HepG2 (cell line): ENCODE results near the gene ZNF341. TPM values are rescaled to one million over a fixed set of nuclear protein-coding genes. Genes with fewer than 3 reads are reported as not detected.

Source experiments
- EED ChIP-seq: sonication (generic); formaldehyde crosslinking; IDR thresholded peaks from 2 replicates; pipeline ENCODE4 v1.5.0; 2020; ENCODE audit warnings: mild to moderate bottlenecking, missing genetic modification reagents
- ETV6 ChIP-seq: sonication (generic); formaldehyde crosslinking; conservative IDR thresholded peaks from 2 replicates; pipeline ENCODE4 v1.4.0; 2020; ENCODE audit warnings: missing genetic modification reagents
- GZF1 ChIP-seq: sonication (generic); formaldehyde crosslinking; IDR thresholded peaks from 2 replicates; pipeline ENCODE4 v1.5.1; 2020; ENCODE audit warnings: mild to moderate bottlenecking, missing genetic modification reagents
- JDP2 ChIP-seq: sonication (generic); formaldehyde crosslinking; IDR thresholded peaks from 2 replicates; pipeline ENCODE4 v1.8.1; 2022; ENCODE audit warnings: missing genetic modification reagents, borderline replicate concordance
- KDM5A ChIP-seq: fragments of 200-600 bp; sonication (generic); IDR thresholded peaks from 2 replicates; pipeline ENCODE4 v1.7.0; 2018; ENCODE audit warnings: antibody characterized with exemption, mild to moderate bottlenecking, low read length, borderline replicate concordance
- MXI1 ChIP-seq: IDR thresholded peaks from 3 replicates; pipeline ENCODE4 v1.6.1; 2012; ENCODE audit warnings: low read depth, low read length, inconsistent platforms, borderline replicate concordance
- SNAI1 ChIP-seq: sonication (generic); formaldehyde crosslinking; IDR thresholded peaks from 2 replicates; pipeline ENCODE4 v1.5.0; 2020; ENCODE audit warnings: mild to moderate bottlenecking, missing genetic modification reagents, borderline replicate concordance
- ZFP36L2 ChIP-seq: sonication (generic); formaldehyde crosslinking; IDR thresholded peaks from 2 replicates; pipeline ENCODE4 v1.4.0; 2020; ENCODE audit warnings: missing genetic modification reagents
- ZFY ChIP-seq: sonication (generic); formaldehyde crosslinking; IDR thresholded peaks from 2 replicates; pipeline ENCODE4 v1.4.0; 2020; ENCODE audit warnings: missing genetic modification reagents
- ZNF234 ChIP-seq: sonication (generic); formaldehyde crosslinking; conservative IDR thresholded peaks from 2 replicates; pipeline ENCODE4 v1.5.1; 2020; ENCODE audit warnings: mild to moderate bottlenecking, missing genetic modification reagents
- ZNF564 ChIP-seq: sonication (generic); formaldehyde crosslinking; IDR thresholded peaks from 2 replicates; pipeline ENCODE4 v1.8.1; 2023; ENCODE audit warnings: mild to moderate bottlenecking, missing genetic modification reagents
- ZNF724P ChIP-seq: sonication (generic); formaldehyde crosslinking; IDR thresholded peaks from 2 replicates; pipeline ENCODE4 v1.8.0; 2022; ENCODE audit warnings: missing genetic modification reagents, borderline replicate concordance
- ZSCAN12 ChIP-seq: sonication (generic); formaldehyde crosslinking; IDR thresholded peaks from 2 replicates; pipeline ENCODE4 v1.9.0; 2021; ENCODE audit warnings: mild to moderate bottlenecking, missing genetic modification reagents
- polyA plus RNA-seq, 8 experiments: library from polyadenylated mRNA; depleted of rRNA in 3 of 8; stranded (reverse) in 7 of 8; unstranded in 1 of 8; fragments of >200 nt; fragmentation: Illumina TruSeq in 4 of 8; extraction: Trizol in 4 of 8; gene quantifications; 2 replicates each; pipeline versions ENCODE4 v1.2.1 to v1.2.3, GENCODE V29; 2011 to 2016; ENCODE audit warnings: low read depth in 4 of 8, missing spikeins in 1 of 8, mixed read lengths in 1 of 8; ENCODE audit not compliant: insufficient read depth in 1 of 8
- total RNA-seq, 5 experiments: library from RNA; depleted of rRNA; stranded (reverse); fragments of >200 nt; fragmentation: Illumina TruSeq; extraction: Trizol; gene quantifications; 2 replicates each; pipeline ENCODE4 v1.2.3, GENCODE V29; 2016; ENCODE audit warnings: low read depth in 1 of 5
- TF ChIP-seq, protein P1 (sequence below): sonication (generic); formaldehyde crosslinking; IDR thresholded peaks from 2 replicates; pipeline ENCODE4 v1.4.0; 2020; ENCODE audit warnings: missing genetic modification reagents; ENCODE audit errors: not compliant biosample characterization
- TF ChIP-seq, protein P2 (sequence below), 2 experiments: sonication (generic) in 1 of 2; formaldehyde crosslinking in 1 of 2; IDR thresholded peaks; 2 replicates each; pipeline versions ENCODE4 v1.6.1 to v1.9.0; 2014 to 2022; ENCODE audit warnings: antibody characterized with exemption in 1 of 2, borderline replicate concordance in 1 of 2, inconsistent platforms in 1 of 2, low read depth in 1 of 2, missing genetic modification reagents in 1 of 2
- TF ChIP-seq, protein P3 (sequence below): sonication (generic); formaldehyde crosslinking; IDR thresholded peaks from 2 replicates; pipeline ENCODE4 v1.4.0; 2020; ENCODE audit warnings: missing genetic modification reagents
- TF ChIP-seq, protein P4 (sequence below): IDR thresholded peaks from 2 replicates; pipeline ENCODE4 v1.6.1; 2016

ZNF341 gene
- total and polyA plus RNA-seq, 2 of the 13 experiments (the other 11 are each of a cell fraction or from before 2014, with no cell fraction given): 1.1 to 2.2 TPM

DNA sequence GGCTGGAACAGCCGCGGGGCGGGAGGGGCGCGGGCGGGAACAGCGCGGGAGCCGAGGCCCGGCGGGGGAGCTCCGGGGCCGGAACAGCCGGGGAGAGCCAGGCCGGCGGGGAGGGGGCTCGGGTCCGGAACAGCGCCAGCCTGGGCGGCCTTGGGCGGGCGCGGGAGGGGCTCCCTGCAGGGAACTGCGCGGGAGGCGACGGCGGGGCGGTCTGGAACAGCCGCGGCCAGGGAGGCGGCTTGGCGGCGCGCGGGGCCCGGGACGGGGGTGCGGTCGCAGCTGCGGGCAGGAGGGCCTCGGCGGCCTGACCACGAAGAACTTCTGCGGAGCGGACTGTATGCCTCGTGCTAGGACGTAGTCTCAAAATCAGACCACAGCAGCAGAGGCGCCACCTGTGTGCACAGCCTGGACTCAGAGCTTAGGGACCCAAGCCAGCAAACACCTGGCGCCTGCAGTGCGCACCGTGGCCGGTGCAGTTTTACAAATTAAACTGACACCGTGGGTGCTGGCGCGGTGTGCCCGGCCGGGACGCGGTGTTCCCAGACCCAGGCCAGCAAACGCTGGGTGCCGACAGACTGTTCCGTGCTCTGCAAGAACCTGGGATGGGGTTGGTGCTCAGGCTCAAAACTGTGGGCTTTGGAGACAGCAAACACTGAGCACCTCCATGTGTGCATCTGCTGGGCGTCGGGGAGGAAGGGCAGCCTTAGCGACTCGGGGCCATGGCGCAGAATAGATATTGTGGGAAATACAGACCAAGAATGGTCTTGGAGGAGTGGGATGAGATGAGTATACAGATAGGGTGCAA is 572 bp downstream of the ZNF341 start (continued):
- TF ChIP-seq, protein P1, sequence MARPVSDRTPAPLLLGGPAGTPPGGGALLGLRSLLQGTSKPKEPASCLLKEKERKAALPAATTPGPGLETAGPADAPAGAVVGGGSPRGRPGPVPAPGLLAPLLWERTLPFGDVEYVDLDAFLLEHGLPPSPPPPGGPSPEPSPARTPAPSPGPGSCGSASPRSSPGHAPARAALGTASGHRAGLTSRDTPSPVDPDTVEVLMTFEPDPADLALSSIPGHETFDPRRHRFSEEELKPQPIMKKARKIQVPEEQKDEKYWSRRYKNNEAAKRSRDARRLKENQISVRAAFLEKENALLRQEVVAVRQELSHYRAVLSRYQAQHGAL (CRISPR knock-in tag): peak; percentile 56
- TF ChIP-seq JDP2 (CRISPR knock-in tag) (peak; percentile 21; the same call in 1 of the 2 replicates), ZFY (CRISPR knock-in tag) (peak; percentile 90), GZF1 (0 out of 2 replicates have a peak, but pooled peaks have one; percentile 46), ZFP36L2 (CRISPR knock-in tag) (no peak), ZNF724P (CRISPR knock-in tag) (peak; percentile 93), ETV6 (CRISPR knock-in tag) (peak; percentile 88), KDM5A (peak; percentile 96), ZSCAN12 (CRISPR knock-in tag) (no peak), EED (CRISPR knock-in tag) (peak; percentile 81), ZNF234 (CRISPR knock-in tag) (peak; percentile 93; the same call in 1 of the 2 replicates), ZNF564 (CRISPR knock-in tag) (peak; percentile 87), MXI1 (peak; percentile 62; the same call in 2 of the 3 replicates), SNAI1 (CRISPR knock-in tag) (no peak)
- TF ChIP-seq, protein P2, sequence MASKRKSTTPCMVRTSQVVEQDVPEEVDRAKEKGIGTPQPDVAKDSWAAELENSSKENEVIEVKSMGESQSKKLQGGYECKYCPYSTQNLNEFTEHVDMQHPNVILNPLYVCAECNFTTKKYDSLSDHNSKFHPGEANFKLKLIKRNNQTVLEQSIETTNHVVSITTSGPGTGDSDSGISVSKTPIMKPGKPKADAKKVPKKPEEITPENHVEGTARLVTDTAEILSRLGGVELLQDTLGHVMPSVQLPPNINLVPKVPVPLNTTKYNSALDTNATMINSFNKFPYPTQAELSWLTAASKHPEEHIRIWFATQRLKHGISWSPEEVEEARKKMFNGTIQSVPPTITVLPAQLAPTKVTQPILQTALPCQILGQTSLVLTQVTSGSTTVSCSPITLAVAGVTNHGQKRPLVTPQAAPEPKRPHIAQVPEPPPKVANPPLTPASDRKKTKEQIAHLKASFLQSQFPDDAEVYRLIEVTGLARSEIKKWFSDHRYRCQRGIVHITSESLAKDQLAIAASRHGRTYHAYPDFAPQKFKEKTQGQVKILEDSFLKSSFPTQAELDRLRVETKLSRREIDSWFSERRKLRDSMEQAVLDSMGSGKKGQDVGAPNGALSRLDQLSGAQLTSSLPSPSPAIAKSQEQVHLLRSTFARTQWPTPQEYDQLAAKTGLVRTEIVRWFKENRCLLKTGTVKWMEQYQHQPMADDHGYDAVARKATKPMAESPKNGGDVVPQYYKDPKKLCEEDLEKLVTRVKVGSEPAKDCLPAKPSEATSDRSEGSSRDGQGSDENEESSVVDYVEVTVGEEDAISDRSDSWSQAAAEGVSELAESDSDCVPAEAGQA (IDR thresholded peaks at IDR 0.05; ENCODE audit: low read depth): no peak
- TF ChIP-seq, protein P2 (CRISPR knock-in tag; IDR thresholded peaks at IDR 0.05; ENCODE audit: borderline replicate concordance): peak; percentile 82; the same call in 1 of the 2 replicates
- TF ChIP-seq, protein P3, sequence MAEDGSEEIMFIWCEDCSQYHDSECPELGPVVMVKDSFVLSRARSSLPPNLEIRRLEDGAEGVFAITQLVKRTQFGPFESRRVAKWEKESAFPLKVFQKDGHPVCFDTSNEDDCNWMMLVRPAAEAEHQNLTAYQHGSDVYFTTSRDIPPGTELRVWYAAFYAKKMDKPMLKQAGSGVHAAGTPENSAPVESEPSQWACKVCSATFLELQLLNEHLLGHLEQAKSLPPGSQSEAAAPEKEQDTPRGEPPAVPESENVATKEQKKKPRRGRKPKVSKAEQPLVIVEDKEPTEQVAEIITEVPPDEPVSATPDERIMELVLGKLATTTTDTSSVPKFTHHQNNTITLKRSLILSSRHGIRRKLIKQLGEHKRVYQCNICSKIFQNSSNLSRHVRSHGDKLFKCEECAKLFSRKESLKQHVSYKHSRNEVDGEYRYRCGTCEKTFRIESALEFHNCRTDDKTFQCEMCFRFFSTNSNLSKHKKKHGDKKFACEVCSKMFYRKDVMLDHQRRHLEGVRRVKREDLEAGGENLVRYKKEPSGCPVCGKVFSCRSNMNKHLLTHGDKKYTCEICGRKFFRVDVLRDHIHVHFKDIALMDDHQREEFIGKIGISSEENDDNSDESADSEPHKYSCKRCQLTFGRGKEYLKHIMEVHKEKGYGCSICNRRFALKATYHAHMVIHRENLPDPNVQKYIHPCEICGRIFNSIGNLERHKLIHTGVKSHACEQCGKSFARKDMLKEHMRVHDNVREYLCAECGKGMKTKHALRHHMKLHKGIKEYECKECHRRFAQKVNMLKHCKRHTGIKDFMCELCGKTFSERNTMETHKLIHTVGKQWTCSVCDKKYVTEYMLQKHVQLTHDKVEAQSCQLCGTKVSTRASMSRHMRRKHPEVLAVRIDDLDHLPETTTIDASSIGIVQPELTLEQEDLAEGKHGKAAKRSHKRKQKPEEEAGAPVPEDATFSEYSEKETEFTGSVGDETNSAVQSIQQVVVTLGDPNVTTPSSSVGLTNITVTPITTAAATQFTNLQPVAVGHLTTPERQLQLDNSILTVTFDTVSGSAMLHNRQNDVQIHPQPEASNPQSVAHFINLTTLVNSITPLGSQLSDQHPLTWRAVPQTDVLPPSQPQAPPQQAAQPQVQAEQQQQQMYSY (CRISPR knock-in tag): peak; percentile 65; the same call in 1 of the 2 replicates
- TF ChIP-seq, protein P4, sequence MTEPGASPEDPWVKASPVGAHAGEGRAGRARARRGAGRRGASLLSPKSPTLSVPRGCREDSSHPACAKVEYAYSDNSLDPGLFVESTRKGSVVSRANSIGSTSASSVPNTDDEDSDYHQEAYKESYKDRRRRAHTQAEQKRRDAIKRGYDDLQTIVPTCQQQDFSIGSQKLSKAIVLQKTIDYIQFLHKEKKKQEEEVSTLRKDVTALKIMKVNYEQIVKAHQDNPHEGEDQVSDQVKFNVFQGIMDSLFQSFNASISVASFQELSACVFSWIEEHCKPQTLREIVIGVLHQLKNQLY (CRISPR knock-in tag): no peak
